Measurements from ENCODE around the gene DERA. TPM values are rescaled to one million over a fixed set of nuclear protein-coding genes. Genes with fewer than 3 reads are reported as not detected.

Gene DERA
- total RNA-seq, 1 donor, result 47.4 TPM

- no peak overlapping the region for H2AFZ ChIP-seq (ENCODE audit: low read length)
- H3K36me3 ChIP-seq (ENCODE audit: insufficient read depth, low read length), result no peaks in the 10 kb centered on the region
- H3K4me1 ChIP-seq (ENCODE audit: insufficient read depth, low read length), result no peaks in the 10 kb centered on the region
- H3K4me2 ChIP-seq (ENCODE audit: insufficient read depth, low read length), result no peak overlapping the region
- DNase-seq (ENCODE audit: insufficient read length, low spot score, missing footprints), result no peak
- H3K4me3 ChIP-seq (ENCODE audit: insufficient read depth, low read length), result no peak overlapping the region
- no peaks in the 10 kb centered on the region for H3K79me2 ChIP-seq (ENCODE audit: insufficient read depth, low read length)
- no peaks in the 10 kb centered on the region for H3K27me3 ChIP-seq (ENCODE audit: insufficient read depth, low read length)
- no peaks in the 10 kb centered on the region for H3K9me3 ChIP-seq (ENCODE audit: low read depth, low read length)
- no peak for TF ChIP-seq CTCF (IDR thresholded peaks at IDR 0.05; ENCODE audit: extremely low read depth, low read depth, low read length)
- H3K27ac ChIP-seq (ENCODE audit: low read depth, low read length), result no peak overlapping the region
- no peaks in the 10 kb centered on the region for H4K20me1 ChIP-seq (ENCODE audit: insufficient read depth, low read length)
These were observed 35.3 kb upstream of the DERA start for GRCh38 chr12:15875863-15876262.

GRCh38 chr12:15879413-15879812, 31.7 kb upstream of the DERA start:
- Histone ChIP-seq H3K27me3 (ENCODE audit: insufficient read depth, low read length) (no peaks in the 10 kb centered on the region), H2AFZ (ENCODE audit: low read length) (no peak overlapping the region), H4K20me1 (ENCODE audit: insufficient read depth, low read length) (peaks cover 17% of the 10 kb centered on the region), H3K36me3 (ENCODE audit: insufficient read depth, low read length) (peaks cover 7% of the 10 kb centered on the region), H3K27ac (ENCODE audit: low read depth, low read length) (no peak overlapping the region), H3K4me1 (ENCODE audit: insufficient read depth, low read length) (peaks cover 19% of the 10 kb centered on the region), H3K9me3 (ENCODE audit: low read depth, low read length) (no peaks in the 10 kb centered on the region), H3K4me3 (ENCODE audit: insufficient read depth, low read length) (no peak overlapping the region), H3K4me2 (ENCODE audit: insufficient read depth, low read length) (no peak overlapping the region), H3K79me2 (ENCODE audit: insufficient read depth, low read length) (peaks cover 22% of the 10 kb centered on the region)
- DNase-seq (ENCODE audit: insufficient read length, low spot score, missing footprints), result no peak
- TF ChIP-seq CTCF (IDR thresholded peaks at IDR 0.05; ENCODE audit: extremely low read depth, low read depth, low read length), result no peak

- Histone ChIP-seq H4K20me1 (ENCODE audit: insufficient read depth, low read length) (peaks cover 29% of the 10 kb centered on the region), H3K4me3 (ENCODE audit: insufficient read depth, low read length) (no peak overlapping the region), H3K36me3 (ENCODE audit: insufficient read depth, low read length) (peaks cover 17% of the 10 kb centered on the region), H3K4me2 (ENCODE audit: insufficient read depth, low read length) (peak overlapping the region; percentile 88), H3K27ac (ENCODE audit: low read depth, low read length) (no peak overlapping the region), H3K27me3 (ENCODE audit: insufficient read depth, low read length) (no peaks in the 10 kb centered on the region), H3K9me3 (ENCODE audit: low read depth, low read length) (no peaks in the 10 kb centered on the region), H2AFZ (ENCODE audit: low read length) (peak overlapping the region; percentile 40), H3K79me2 (ENCODE audit: insufficient read depth, low read length) (peaks cover 35% of the 10 kb centered on the region), H3K4me1 (ENCODE audit: insufficient read depth, low read length) (peaks cover 23% of the 10 kb centered on the region)
- TF ChIP-seq CTCF (IDR thresholded peaks at IDR 0.05; ENCODE audit: extremely low read depth, low read depth, low read length), result no peak
- DNase-seq (ENCODE audit: insufficient read length, low spot score, missing footprints), result no peak
These were observed 30.4 kb upstream of the DERA start for GRCh38 chr12:15880721-15881120.

- no peaks in the 10 kb centered on the region for H3K27me3 ChIP-seq (ENCODE audit: insufficient read depth, low read length)
- peak within 1 kb of the TSS; percentile 98 for H3K27ac ChIP-seq (ENCODE audit: low read depth, low read length)
- H3K4me3 ChIP-seq (ENCODE audit: insufficient read depth, low read length), result peak within 1 kb of the TSS; percentile 86
- H3K4me1 ChIP-seq (ENCODE audit: insufficient read depth, low read length), result peaks cover 37% of the 10 kb centered on the region
- peaks cover 51% of the 10 kb centered on the region for H3K79me2 ChIP-seq (ENCODE audit: insufficient read depth, low read length)
- TF ChIP-seq CTCF (IDR thresholded peaks at IDR 0.05; ENCODE audit: extremely low read depth, low read depth, low read length), result no peak
- peaks cover 25% of the 10 kb centered on the region for H3K36me3 ChIP-seq (ENCODE audit: insufficient read depth, low read length)
- peak within 1 kb of the TSS; percentile 88 for H3K4me2 ChIP-seq (ENCODE audit: insufficient read depth, low read length)
- H4K20me1 ChIP-seq (ENCODE audit: insufficient read depth, low read length), result peaks cover 45% of the 10 kb centered on the region
- H2AFZ ChIP-seq (ENCODE audit: low read length), result peak within 1 kb of the TSS; percentile 95
- no peaks in the 10 kb centered on the region for H3K9me3 ChIP-seq (ENCODE audit: low read depth, low read length)
- peak; percentile 96 for DNase-seq (ENCODE audit: insufficient read length, low spot score, missing footprints)
These were observed 28.8 kb upstream of the DERA start, which contains the start of gene STRAP for GRCh38 chr12:15882118-15882971. Gene STRAP, plus strand, starts transcription at chr12:15882387. Its CDS starts 321 bp downstream, at chr12:15882708.
